Glomerular endothelial cell (primary cell): ENCODE results near the gene FAIM2. TPM values are rescaled to one million over a fixed set of nuclear protein-coding genes. Genes with fewer than 3 reads are reported as not detected.

Experiments used
- DNase-seq: peaks from one replicate; pipeline ENCODE4 v3.0.0-alpha.2; 2011; ENCODE audit warnings: low read depth, low spot score; ENCODE audit errors: extremely low read depth
- total RNA-seq: library from RNA; depleted of rRNA; stranded (reverse); fragments of >200 nt; gene quantifications from 2 replicates; pipeline ENCODE4 v1.2.3, GENCODE V29; 2015

Gene FAIM2
- total RNA-seq, 1 donor from 2014 or later: not detected

- peak; percentile 68 for DNase-seq
These were observed 75.3 kb downstream of the FAIM2 start, which contains the start of gene NCKAP5L for GRCh38 chr12:49828133-49829091. NCKAP5L (minus strand) TSS chr12:49828413; CDS start chr12:49804044, 24,369 bp downstream.

GRCh38 chr12:49827401-49828099 lies 76.2 kb downstream of the FAIM2 start:
- no peak for DNase-seq

GRCh38 chr12:49827051-49827400 lies 76.7 kb downstream of the FAIM2 start:
- DNase-seq: no peak

- DNase-seq: no peak
These were observed 77.7 kb downstream of the FAIM2 start for GRCh38 chr12:49825971-49826421.

- no peak for DNase-seq
These were observed 78.2 kb downstream of the FAIM2 start for GRCh38 chr12:49825360-49825970.

GRCh38 chr12:49824895-49825294 lies 78.8 kb downstream of the FAIM2 start:
- DNase-seq: no peak

GRCh38 chr12:49824416-49824815 lies 79.3 kb downstream of the FAIM2 start:
- no peak for DNase-seq

- no peak for DNase-seq
These were observed 79.7 kb downstream of the FAIM2 start for GRCh38 chr12:49823951-49824350.

- DNase-seq: no peak
These were observed 80.3 kb downstream of the FAIM2 start for GRCh38 chr12:49823350-49823749.

GRCh38 chr12:49821373-49822287 lies 82.1 kb downstream of the FAIM2 start:
- DNase-seq: no peak

- no peak for DNase-seq
These were observed 83.9 kb downstream of the FAIM2 start for GRCh38 chr12:49819786-49820185.

GRCh38 chr12:49818241-49818895 lies 85.3 kb downstream of the FAIM2 start:
- DNase-seq: no peak

Other genes starting within 250 kb of the FAIM2 start
- 86.0 and 148 TPM in 2 replicates for gene FMNL3, start 196.5 kb downstream of the FAIM2 start, total RNA-seq
- gene TMBIM6, start 162.3 kb downstream of the FAIM2 start, total RNA-seq: 379 and 388 TPM in 2 replicates
- gene NCKAP5L, start 75.5 kb downstream of the FAIM2 start, total RNA-seq: 36.1 and 63.0 TPM in 2 replicates
- gene BCDIN3D, start 60.8 kb downstream of the FAIM2 start, total RNA-seq: 1.1 and 3.8 TPM in 2 replicates
- gene AQP2, start 46.8 kb upstream of the FAIM2 start, total RNA-seq: not detected in 2 replicates
- gene AQP5, start 58.0 kb upstream of the FAIM2 start, total RNA-seq: not detected in 2 replicates
- not detected in 2 replicates for gene AQP6, start 69.0 kb upstream of the FAIM2 start, total RNA-seq
- 10.2 and 15.7 TPM in 2 replicates for gene RACGAP1, start 121.6 kb upstream of the FAIM2 start, total RNA-seq
- gene ASIC1, start 153.7 kb upstream of the FAIM2 start, total RNA-seq: 2.5 TPM in 2 replicates
- gene SMARCD1, start 181.4 kb upstream of the FAIM2 start, total RNA-seq: 101 and 109 TPM in 2 replicates
- gene GPD1, start 200.1 kb upstream of the FAIM2 start, total RNA-seq: 2.6 TPM in 1 of 2 replicates, not detected in the other
- 46.4 and 73.2 TPM in 2 replicates for gene COX14, start 208.3 kb upstream of the FAIM2 start, total RNA-seq